Right lobe of liver (tissue), 6 donors: ENCODE results near the gene KRTAP8-1. TPM values are rescaled to one million over a fixed set of nuclear protein-coding genes. Genes with fewer than 3 reads are reported as not detected.

Experiments used
- ATAC-seq, 4 donors: fragments of 200-7000 bp; cut with Tn5 transposase; one replicate each; pipeline ENCODE4 v1.9.1; 2020; ENCODE audit warnings: mild to moderate bottlenecking in 4 of 4, moderate library complexity in 4 of 4
- DNase-seq, 3 donors: peaks; one replicate each; pipeline ENCODE4 v3.0.0-alpha.2; 2020
- H3K27ac ChIP-seq, 3 donors: fragments of 200-600 bp; one replicate each; pipeline ENCODE4 v1.8.0; 2022
- H3K27me3 ChIP-seq, 2 donors: fragments of 200-600 bp; one replicate each; pipeline ENCODE4 v1.8.0; 2022
- H3K36me3 ChIP-seq, 4 donors: fragments of 200-600 bp; sonication (generic) in 1 of 4; one replicate each; pipeline versions ENCODE4 v1.5.1 to v1.8.0; 2017 to 2022; ENCODE audit warnings: control low read depth in 1 of 4
- H3K4me1 ChIP-seq, 4 donors: fragments of 200-600 bp; sonication (generic) in 1 of 4; one replicate each; pipeline versions ENCODE4 v1.5.1 to v1.8.0; 2017 to 2022; ENCODE audit warnings: control low read depth in 1 of 4
- H3K4me3 ChIP-seq, 3 donors: fragments of 200-600 bp; one replicate each; pipeline ENCODE4 v1.8.0; 2022
- H3K9me3 ChIP-seq, 4 donors: fragments of 200-600 bp; sonication (generic) in 1 of 4; one replicate each; pipeline versions ENCODE4 v1.5.1 to v1.8.0; 2017 to 2022; ENCODE audit warnings: control low read depth in 1 of 4
- CTCF ChIP-seq, 4 donors: fragments of 200-600 bp in 3 of 4; fragments of 450-650 bp in 1 of 4; IDR thresholded peaks; one replicate each; pipeline versions ENCODE4 v1.5.1 to v1.8.0; 2016 to 2022; ENCODE audit warnings: antibody characterized with exemption in 4 of 4, mild to moderate bottlenecking in 2 of 4
- POLR2A ChIP-seq: fragments of 450-650 bp; IDR thresholded peaks from one replicate; pipeline ENCODE4 v1.6.1; 2017; ENCODE audit warnings: antibody characterized with exemption, mild to moderate bottlenecking
- WGBS: methylation state at CpG from one replicate; pipeline ENCODE4 v1.1.6; 2018; ENCODE audit warnings: low coverage, low lambda C conversion rate; ENCODE audit not compliant: insufficient coverage; ENCODE audit errors: missing lambda C conversion rate; 5-methylcytosine and 5-hydroxymethylcytosine counted together
- intact Hi-C, 2 donors: fragments of 100-400 bp; cut with DNase I; formaldehyde crosslinking; loops; one replicate each; pipeline versions ENCODE4 v1.11.2 to v1.14.1; 2022
- small RNA-seq, 2 experiments: library from RNA; depleted of rRNA; stranded (forward); fragments of <200 nt; gene quantifications; one replicate each; pipeline ENCODE3, GENCODE V24; 2016
- total RNA-seq, 6 experiments: library from RNA; depleted of rRNA in 2 of 6; stranded (reverse); fragments of >200 nt in 2 of 6; fragmentation: NEBNext Ultra II Directional in 3 of 6; extraction: Animal tissue kit (Norgen Biotek cat#: 25700) in 3 of 6; gene quantifications; one replicate each; pipeline versions ENCODE4 v1.1.0 to v1.2.4, GENCODE V29; 2016 to 2023
- donor health status: DM: no; HTN: yes; CAD: no.
- donor health status: DM: no; HTN: no; CAD: no.
- donor health status: DM: no; HTN: no; CAD: no.
- donor health status: DM: no; HTN: yes; CAD: no.
- donor health status: DM: no; HTN: yes; CAD: no.

KRTAP8-1 gene
- total RNA-seq, 6 experiments from 2014 or later: not detected

GRCh38 chr21:30800605-30801004, 12.5 kb downstream of the KRTAP8-1 start:
- Histone ChIP-seq H3K4me1 (no peaks in the 10 kb centered on the region), H3K36me3 (no peaks in the 10 kb centered on the region), H3K9me3 (no peaks in the 10 kb centered on the region), H3K27me3 (no peaks in the 10 kb centered on the region), H3K4me3 (no peak overlapping the region), H3K27ac (no peak overlapping the region)
- TF ChIP-seq POLR2A (no peak), CTCF (IDR thresholded peaks at IDR 0.05) (no peak)
- intact Hi-C loops: no loop called here
- WGBS: 67% methylated on average over 1 of the region's 1 CpG
- ATAC-seq (no peak), DNase-seq (no peak)

- no peak for TF ChIP-seq POLR2A
- TF ChIP-seq CTCF (IDR thresholded peaks at IDR 0.05): no peak
- 24% methylated on average over 1 of the region's 2 CpGs for WGBS
- intact Hi-C loops: no loop called here
Measured at GRCh38 chr21:30793581-30794314, 19.3 kb downstream of the KRTAP8-1 start.

GRCh38 chr21:30779249-30779648, 33.8 kb downstream of the KRTAP8-1 start:
- Histone ChIP-seq H3K4me3 (no peak overlapping the region), H3K4me1 (no peaks in the 10 kb centered on the region), H3K27ac (no peak overlapping the region), H3K27me3 (no peaks in the 10 kb centered on the region), H3K36me3 (no peaks in the 10 kb centered on the region), H3K9me3 (no peaks in the 10 kb centered on the region)
- DNase-seq: no peak
- ATAC-seq: no peak
- intact Hi-C loops: no loop called here
- TF ChIP-seq CTCF (IDR thresholded peaks at IDR 0.05) (no peak), POLR2A (no peak)
- WGBS: 92% methylated on average over 1 of the region's 1 CpG

More at GRCh38 chr21:30793581-30794314, 19.3 kb downstream of the KRTAP8-1 start:
- Histone ChIP-seq H3K27ac (no peak overlapping the region), H3K9me3 (no peaks in the 10 kb centered on the region), H3K36me3 (no peaks in the 10 kb centered on the region), H3K4me3 (no peak overlapping the region), H3K27me3 (no peaks in the 10 kb centered on the region), H3K4me1 (no peaks in the 10 kb centered on the region)
- ATAC-seq (peak; percentile 36 to 83 (median 62)), DNase-seq (no peak)

- Histone ChIP-seq H3K4me1 (no peaks in the 10 kb centered on the region), H3K27ac (no peak overlapping the region), H3K36me3 (no peaks in the 10 kb centered on the region), H3K27me3 (no peaks in the 10 kb centered on the region), H3K9me3 (no peaks in the 10 kb centered on the region), H3K4me3 (no peak overlapping the region)
- no peak for DNase-seq
- TF ChIP-seq CTCF (IDR thresholded peaks at IDR 0.05): no peak
- no peak for TF ChIP-seq POLR2A
- intact Hi-C loops: no loop called here
- WGBS: 71% methylated on average over 4 of the region's 4 CpGs
- ATAC-seq: no peak
Measured at GRCh38 chr21:30769724-30770431, 43.2 kb downstream of the KRTAP8-1 start.

Small RNA genes within 50 kb of the gene (small RNA-seq; reads per million reads assigned to genes)
- gene AP000244.1: 0 reads per million in 2 experiments
- 0 reads per million in 2 experiments for gene KRTAP8-2P
- 0 reads per million in 2 experiments for gene KRTAP8-3P

Other genes starting within 250 kb of the KRTAP8-1 start
- not detected for gene KRTAP22-2, start 222.9 kb downstream of the KRTAP8-1 start, total RNA-seq
- not detected for gene KRTAP6-3, start 220.8 kb downstream of the KRTAP8-1 start, total RNA-seq
- gene KRTAP6-2, start 214.4 kb downstream of the KRTAP8-1 start, total RNA-seq: not detected
- not detected for gene KRTAP22-1, start 212.2 kb downstream of the KRTAP8-1 start, total RNA-seq
- not detected for gene KRTAP6-1, start 199.3 kb downstream of the KRTAP8-1 start, total RNA-seq
- not detected for gene KRTAP20-1, start 196.8 kb downstream of the KRTAP8-1 start, total RNA-seq
- gene KRTAP20-4, start 192.6 kb downstream of the KRTAP8-1 start, total RNA-seq: not detected
- gene KRTAP20-2, start 178.1 kb downstream of the KRTAP8-1 start, total RNA-seq: not detected
- gene KRTAP20-3, start 170.4 kb downstream of the KRTAP8-1 start, total RNA-seq: not detected
- not detected for gene KRTAP21-3, start 94.5 kb downstream of the KRTAP8-1 start, total RNA-seq
- not detected for gene KRTAP21-2, start 66.0 kb downstream of the KRTAP8-1 start, total RNA-seq
- not detected for gene KRTAP21-1, start 57.8 kb downstream of the KRTAP8-1 start, total RNA-seq
- not detected for gene KRTAP7-1, start 16.5 kb upstream of the KRTAP8-1 start, total RNA-seq
- not detected for gene KRTAP11-1, start 68.3 kb upstream of the KRTAP8-1 start, total RNA-seq
- not detected for gene KRTAP19-8, start 225.2 kb upstream of the KRTAP8-1 start, total RNA-seq